Gastrocnemius medialis (tissue), 4 donors: ENCODE data around the gene FAM24B.
"Not testable (repeated sequence)": the region's sequence is repeated elsewhere in the genome, so short reads cannot be mapped to it uniquely, and the experiment has no call there.

Source experiments
- CTCF ChIP-seq, 5 experiments: fragments of 450-650 bp in 3 of 5; fragments of 200-600 bp in 2 of 5; sonication (generic) in 2 of 5; IDR thresholded peaks in 4 of 5; conservative IDR thresholded peaks in 1 of 5; 1 replicate in 4 of 5; 2 replicates in 1 of 5; pipeline ENCODE4 v1.5.1; 2016 to 2019; ENCODE audit warnings: antibody characterized with exemption in 5 of 5, mild to moderate bottlenecking in 3 of 5, moderate library complexity in 3 of 5
- POLR2A ChIP-seq, 2 donors: fragments of 450-650 bp; IDR thresholded peaks; one replicate each; pipeline ENCODE4 v1.6.1; 2017; ENCODE audit warnings: antibody characterized with exemption in 2 of 2, mild to moderate bottlenecking in 2 of 2, moderate library complexity in 2 of 2

DNA sequence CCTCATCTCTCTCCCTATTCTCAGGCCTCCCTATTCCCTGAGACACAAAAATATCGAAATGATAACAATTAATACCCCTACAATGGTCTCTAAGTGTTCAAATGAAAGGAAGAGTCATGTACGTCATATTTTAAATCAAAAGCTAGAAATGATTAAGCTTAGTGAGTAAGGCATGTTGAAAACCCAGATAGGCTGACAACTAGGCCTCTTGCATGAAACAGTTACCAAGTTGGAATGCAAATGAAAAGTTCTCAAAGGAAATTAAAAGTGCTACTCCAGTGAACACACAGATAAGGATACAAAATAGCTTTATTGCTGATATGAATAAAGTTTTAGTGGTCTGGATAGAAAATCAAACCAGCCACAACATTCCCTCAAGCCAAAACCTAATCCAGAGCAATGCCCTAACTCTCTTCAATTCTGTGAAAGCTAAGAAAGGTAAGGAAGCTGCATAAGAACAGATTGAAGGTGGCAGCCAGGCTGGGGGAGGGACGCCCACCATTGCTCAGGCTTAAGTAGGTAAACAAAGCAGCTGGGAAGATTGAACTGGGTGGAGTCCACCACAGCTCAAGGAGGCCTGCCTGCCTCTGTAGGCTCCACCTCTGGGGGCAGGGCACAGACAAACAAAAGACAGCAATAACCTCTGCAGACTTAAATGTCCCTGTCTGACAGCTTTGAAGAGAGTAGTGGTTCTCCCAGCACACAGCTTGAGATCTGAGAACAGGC is 12.5 kb downstream of the FAM24B start:
- not testable (repeated sequence) for TF ChIP-seq POLR2A (IDR thresholded peaks at IDR 0.05); CTCF (IDR thresholded peaks at IDR 0.05 in 4 of 5, conservative IDR thresholded peaks at IDR 0.05 in 1 of 5)
